AG09319 (cell line): Measurements from ENCODE around the gene RCL1.
"Not testable (repeated sequence)": the region's sequence is repeated elsewhere in the genome, so short reads cannot be mapped to it uniquely, and the experiment has no call there.

Experiments used
- DNase-seq: peaks from one replicate; pipeline ENCODE4 v3.0.0-alpha.2; 2010; ENCODE audit warnings: low read depth; ENCODE audit errors: extremely low read depth
- CTCF ChIP-seq: IDR thresholded peaks from 2 replicates; pipeline ENCODE4 v1.5.1; 2011; ENCODE audit warnings: low read depth, mild to moderate bottlenecking, inconsistent platforms, low read length, moderate library complexity

RCL1 gene

DNA sequence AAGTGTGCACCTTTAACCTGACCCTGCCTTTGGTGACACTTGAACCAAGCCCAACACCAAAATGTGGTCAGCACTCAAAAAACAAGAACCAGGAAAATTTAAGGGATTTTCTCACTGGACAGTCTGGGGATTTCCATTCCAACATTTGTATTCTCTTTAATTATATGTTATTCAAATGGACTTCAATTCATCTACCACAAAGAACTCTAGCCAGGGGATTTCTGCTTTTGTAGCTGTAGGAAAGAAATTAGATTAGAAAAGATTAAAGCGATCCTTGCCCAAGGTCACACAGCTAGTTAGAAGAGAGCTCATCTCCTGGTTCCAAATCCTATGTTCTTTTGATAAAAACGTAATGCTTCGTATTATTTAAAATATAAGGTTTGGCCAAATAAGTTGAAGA is 97.5 kb downstream of the RCL1 start:
- DNase-seq = no peak
- no peak for TF ChIP-seq CTCF

GRCh38 chr9:4890929-4891328 is 98.2 kb downstream of the RCL1 start:
- DNase-seq = no peak
- no peak for TF ChIP-seq CTCF

GRCh38 chr9:4891674-4892073 is 98.9 kb downstream of the RCL1 start:
- no peak for DNase-seq
- no peak for TF ChIP-seq CTCF

DNA sequence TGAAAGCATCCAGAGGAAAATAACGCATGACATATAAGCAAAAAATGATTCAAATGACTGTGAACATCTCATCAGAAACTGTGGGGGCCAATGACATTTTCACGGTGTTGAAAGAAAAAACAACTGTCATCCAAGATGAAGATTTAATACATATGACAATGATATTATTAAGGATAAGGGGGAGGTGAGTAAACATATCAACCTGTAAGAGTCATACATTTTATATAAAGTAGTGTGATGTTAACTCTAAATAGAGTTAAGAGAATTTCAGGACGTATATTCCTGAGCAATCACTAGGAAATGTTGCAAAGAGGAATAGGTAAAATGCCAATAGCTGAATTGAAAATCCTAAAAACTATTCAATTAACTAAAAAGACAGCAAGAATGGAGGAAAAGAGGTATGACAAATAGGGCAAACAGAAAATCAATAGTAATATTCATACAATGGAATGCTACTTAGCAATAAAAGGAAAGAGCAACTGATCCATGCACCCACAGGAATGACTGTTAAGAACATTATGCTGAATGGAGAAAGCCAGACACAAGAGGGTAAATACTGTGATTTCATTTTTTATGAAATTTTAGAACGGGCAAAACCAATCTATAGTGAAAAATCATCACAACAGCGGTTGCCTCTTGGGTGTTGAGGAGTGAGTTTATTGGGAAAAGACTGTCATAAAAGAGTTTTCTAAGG is 99.9 kb downstream of the RCL1 start:
- no peak for DNase-seq

DNA sequence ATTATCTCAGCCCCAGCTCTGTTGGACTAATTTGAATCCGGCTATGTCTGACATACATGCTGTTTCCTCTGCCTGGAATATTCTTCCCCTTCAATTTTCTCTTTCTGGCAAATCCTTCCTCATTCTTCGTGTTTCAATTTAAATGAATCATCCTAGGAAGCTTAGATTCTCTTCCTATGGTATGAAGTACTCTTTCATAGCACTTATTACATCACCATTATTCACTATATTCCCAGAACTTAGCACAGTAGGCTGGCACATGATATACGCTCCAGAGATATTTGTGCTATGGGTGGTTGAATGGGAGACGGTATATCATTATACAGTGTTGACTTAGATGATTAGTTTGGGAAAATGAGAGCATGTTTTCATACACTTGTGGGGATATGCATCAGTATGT is 101.3 kb downstream of the RCL1 start:
- DNase-seq = no peak
- no peak for TF ChIP-seq CTCF

More for the DNA sequence above, 99.9 kb downstream of the RCL1 start:
- TF ChIP-seq CTCF = no peak

- not testable (repeated sequence) for DNase-seq
These were observed 107.1 kb downstream of the RCL1 start for GRCh38 chr9:4899853-4900252.

DNA sequence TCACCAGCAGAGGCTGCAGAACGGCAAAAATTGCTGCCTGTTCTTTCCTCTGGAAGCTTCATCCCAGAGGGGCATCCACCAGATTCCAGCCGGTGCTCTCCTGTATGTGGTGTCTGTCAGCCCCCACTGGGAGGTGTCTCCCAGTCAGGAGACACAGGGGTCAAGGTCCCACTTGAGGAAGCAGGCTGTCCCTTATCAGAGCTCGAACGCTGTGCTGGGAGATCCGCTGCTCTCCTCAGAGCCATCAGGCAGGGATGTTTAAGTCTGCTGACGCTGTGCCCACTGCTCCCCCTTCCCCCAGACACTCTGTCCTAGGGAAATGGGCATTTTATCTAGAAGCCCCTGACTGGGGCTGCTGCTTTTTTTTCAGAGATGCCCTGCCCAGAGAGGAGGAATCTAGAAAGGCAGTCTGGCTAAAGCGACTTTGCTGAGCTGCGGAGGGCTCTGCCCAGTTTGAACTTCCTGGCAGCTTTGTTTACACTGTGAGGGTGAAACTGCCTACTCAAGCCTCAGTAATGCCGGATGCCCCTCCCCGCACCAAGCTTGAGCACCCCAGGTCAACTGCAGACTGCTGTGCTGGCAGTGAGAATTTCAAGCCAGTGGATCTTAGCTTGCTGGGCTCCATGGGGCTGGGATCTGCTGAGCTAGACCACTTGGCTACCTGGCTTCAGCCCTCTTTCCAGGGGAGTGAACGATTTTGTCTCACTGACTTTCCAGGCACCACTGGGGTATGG is 108.8 kb downstream of the RCL1 start:
- DNase-seq = not testable (repeated sequence)

DNA sequence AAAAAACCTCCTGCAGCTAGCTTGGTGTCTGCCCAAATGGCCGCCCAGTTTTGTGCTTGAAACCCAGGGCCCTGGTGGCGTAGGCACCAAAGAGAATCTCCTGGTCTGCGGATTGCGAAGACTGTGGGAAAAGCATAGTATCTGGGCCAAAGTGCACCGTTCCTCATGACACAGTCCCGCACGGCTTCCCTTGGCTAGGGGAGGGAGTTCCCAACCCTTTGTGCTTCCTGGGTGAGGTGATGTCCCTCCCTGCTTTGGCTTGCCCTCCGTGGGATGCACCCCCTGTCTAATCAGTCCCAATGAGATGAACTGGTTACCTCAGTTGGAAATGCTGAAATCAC is 109.4 kb downstream of the RCL1 start:
- no peak for DNase-seq
- no peak for TF ChIP-seq CTCF
